ENCODE results near the gene NAP1L2.
A peak's percentile ranks its signal among the peaks of the same experiment; 100 is the strongest.

NAP1L2 gene

GRCh38 chrX:73214426-73215094, at the start of gene NAP1L2:
Gene NAP1L2 (minus strand): TSS chrX:73214851. CDS start chrX:73214492, 359 bp downstream.
- TF ChIP-seq CTCF (IDR thresholded peaks at IDR 0.05; ENCODE audit: low read depth, low read length) = no peak
- in situ Hi-C loops (cut with HindIII; ENCODE audit: low sequenced_read_pairs) = no loop called here
- DNase-seq (ENCODE audit: low read depth, low spot score) = peak; percentile 5
- H3K4me3 ChIP-seq (ENCODE audit: low read depth, low read length) = peak within 1 kb of the TSS; percentile 34

- no peak overlapping the region for H3K4me3 ChIP-seq (ENCODE audit: low read depth, low read length)
- in situ Hi-C loops (cut with HindIII; ENCODE audit: low sequenced_read_pairs) = no loop called here
- DNase-seq (ENCODE audit: low read depth, low spot score) = no peak
- no peak for TF ChIP-seq CTCF (IDR thresholded peaks at IDR 0.05; ENCODE audit: low read depth, low read length)
Observed at GRCh38 chrX:73262991-73263390, 48.3 kb upstream of the NAP1L2 start.

- DNase-seq (ENCODE audit: low read depth, low spot score) = no peak
- no peak for TF ChIP-seq CTCF (IDR thresholded peaks at IDR 0.05; ENCODE audit: low read depth, low read length)
- in situ Hi-C loops (cut with HindIII; ENCODE audit: low sequenced_read_pairs) = no loop called here
- no peak overlapping the region for H3K4me3 ChIP-seq (ENCODE audit: low read depth, low read length)
Observed at GRCh38 chrX:73239242-73239641, 24.6 kb upstream of the NAP1L2 start.

GRCh38 chrX:73217621-73218020, 3.0 kb upstream of the NAP1L2 start:
- H3K4me3 ChIP-seq (ENCODE audit: low read depth, low read length) = no peak overlapping the region
- no peak for TF ChIP-seq CTCF (IDR thresholded peaks at IDR 0.05; ENCODE audit: low read depth, low read length)
- no peak for DNase-seq (ENCODE audit: low read depth, low spot score)
- in situ Hi-C loops (cut with HindIII; ENCODE audit: low sequenced_read_pairs) = no loop called here

GRCh38 chrX:73215246-73215645, 595 bp upstream of the NAP1L2 start:
- H3K4me3 ChIP-seq (ENCODE audit: low read depth, low read length) = peak overlapping the region; percentile 34
- no peak for TF ChIP-seq CTCF (IDR thresholded peaks at IDR 0.05; ENCODE audit: low read depth, low read length)
- DNase-seq (ENCODE audit: low read depth, low spot score) = no peak
- in situ Hi-C loops (cut with HindIII; ENCODE audit: low sequenced_read_pairs) = no loop called here

GRCh38 chrX:73213734-73214425, 771 bp downstream of the NAP1L2 start:
- peak overlapping the region; percentile 34 for H3K4me3 ChIP-seq (ENCODE audit: low read depth, low read length)
- no peak for TF ChIP-seq CTCF (IDR thresholded peaks at IDR 0.05; ENCODE audit: low read depth, low read length)
- DNase-seq (ENCODE audit: low read depth, low spot score) = no peak
- in situ Hi-C loops (cut with HindIII; ENCODE audit: low sequenced_read_pairs) = no loop called here
